ENCODE results near the gene NUDT22. TPM values are rescaled to one million over a fixed set of nuclear protein-coding genes. Genes with fewer than 3 reads are reported as not detected.
A peak's percentile ranks its signal among the peaks of the same experiment; 100 is the strongest.

NUDT22 gene
- total and polyA plus RNA-seq, 4 experiments from 2014 or later, result 38.1 to 101 (median 76.7) TPM

GRCh38 chr11:64261556-64262080, 35.5 kb downstream of the NUDT22 start:
- H3K27me3 ChIP-seq (ENCODE audit: insufficient read depth, low read length), result no peaks in the 10 kb centered on the region
- POLR2A ChIA-PET (ENCODE audit: partially characterized antibody), result interaction anchor here (1.6 kb wide), 1 partner anchor 8 kb away, joined by 7 read pairs; no protein-coding TSS in a partner anchor
- no peak overlapping the region for H3K4me3 Mint-ChIP-seq
- no peaks in the 10 kb centered on the region for H3K4me1 ChIP-seq (ENCODE audit: insufficient read depth, low read length)
- no peak overlapping the region for H3K4me3 ChIP-seq (ENCODE audit: low read length in 2 of 2)
- peaks cover 10 to 12% of the 10 kb centered on the region in 2 donors for H3K36me3 Mint-ChIP-seq
- intact Hi-C loops (cut with micrococcal nuclease), result no loop called here
- H3K27ac ChIP-seq (ENCODE audit: low read depth, low read length), result no peak overlapping the region
- DNase-seq, result no peak
- CTCF ChIA-PET (ENCODE audit: partially characterized antibody), result interaction anchor here (1.6 to 1.9 kb wide), 2 partner anchors 10 to 43 kb away, joined by 4 to 5 read pairs; partner anchors contain the start of gene PLCB3
- peaks cover 1 to 8% (median 5%) of the 10 kb centered on the region in 4 donors for H3K4me1 Mint-ChIP-seq
- no peaks in the 10 kb centered on the region for H3K9me3 Mint-ChIP-seq
- no peaks in the 10 kb centered on the region for H3K27me3 Mint-ChIP-seq
- no peaks in the 10 kb centered on the region for H3K9me3 ChIP-seq (ENCODE audit: control insufficient read depth in 1 of 2, low read length in 2 of 2)
- no peak overlapping the region for H3K27ac Mint-ChIP-seq
- H3K36me3 ChIP-seq (ENCODE audit: insufficient read depth, low read length), result peaks cover 5% of the 10 kb centered on the region

- intact Hi-C loops (cut with micrococcal nuclease), result no loop called here
- Histone ChIP-seq H3K27me3 (ENCODE audit: insufficient read depth, low read length) (no peaks in the 10 kb centered on the region), H3K9me3 (ENCODE audit: control insufficient read depth in 1 of 2, low read length in 2 of 2) (no peaks in the 10 kb centered on the region), H3K4me3 (ENCODE audit: low read length in 2 of 2) (no peak overlapping the region), H3K4me1 (ENCODE audit: insufficient read depth, low read length) (no peaks in the 10 kb centered on the region), H3K36me3 (ENCODE audit: insufficient read depth, low read length) (peaks cover 5% of the 10 kb centered on the region), H3K27ac (ENCODE audit: low read depth, low read length) (no peak overlapping the region)
- H3K4me1 Mint-ChIP-seq, result peaks cover 1 to 8% (median 5%) of the 10 kb centered on the region in 4 donors
- no peak for DNase-seq
- no peak overlapping the region for H3K4me3 Mint-ChIP-seq
- no peak overlapping the region for H3K27ac Mint-ChIP-seq
- no peaks in the 10 kb centered on the region for H3K9me3 Mint-ChIP-seq
- no peaks in the 10 kb centered on the region for H3K27me3 Mint-ChIP-seq
- POLR2A ChIA-PET (ENCODE audit: partially characterized antibody), result no interaction called here
- CTCF ChIA-PET (ENCODE audit: partially characterized antibody), result interaction anchor here (0.8 to 3.6 kb wide), 5 partner anchors 8 to 42 kb away, joined by 3 to 16 read pairs (median 4); partner anchors contain the start of gene PLCB3
- H3K36me3 Mint-ChIP-seq, result peaks cover 10% of the 10 kb centered on the region in 2 donors
These were observed 36.4 kb downstream of the NUDT22 start for GRCh38 chr11:64262271-64263002.

- Mint-ChIP-seq H3K27ac (peak overlapping the region in 1 of 7 donors; percentile 60), H3K4me3 (peak overlapping the region in 1 of 8 donors; percentile 45), H3K36me3 (peaks cover 6 to 10% of the 10 kb centered on the region in 2 donors), H3K9me3 (no peaks in the 10 kb centered on the region), H3K4me1 (peaks cover 2 to 14% (median 8%) of the 10 kb centered on the region in 4 donors), H3K27me3 (no peaks in the 10 kb centered on the region)
- POLR2A ChIA-PET (ENCODE audit: partially characterized antibody), result interaction anchor here (1.9 kb wide), 1 partner anchor 58 kb away, joined by 8 read pairs; the partner anchor contains the start of gene FERMT3
- no peak overlapping the region for H3K27ac ChIP-seq (ENCODE audit: low read depth, low read length)
- CTCF ChIA-PET (ENCODE audit: partially characterized antibody), result interaction anchor here (0.6 to 3.6 kb wide), 6 partner anchors 9 to 627 kb away, joined by 3 to 16 read pairs (median 4); partner anchors contain the start of gene PLCB3
- intact Hi-C loops (cut with micrococcal nuclease), result no loop called here
- H3K4me3 ChIP-seq (ENCODE audit: low read length in 2 of 2), result no peak overlapping the region
- DNase-seq, result no peak
- H3K27me3 ChIP-seq (ENCODE audit: insufficient read depth, low read length), result no peaks in the 10 kb centered on the region
- peaks cover 5% of the 10 kb centered on the region for H3K36me3 ChIP-seq (ENCODE audit: insufficient read depth, low read length)
- H3K4me1 ChIP-seq (ENCODE audit: insufficient read depth, low read length), result peaks cover 6% of the 10 kb centered on the region
- no peaks in the 10 kb centered on the region for H3K9me3 ChIP-seq (ENCODE audit: control insufficient read depth in 1 of 2, low read length in 2 of 2)
These were observed 37.2 kb downstream of the NUDT22 start for GRCh38 chr11:64263021-64263946.

GRCh38 chr11:64263947-64264317, 37.9 kb downstream of the NUDT22 start:
- H3K4me1 Mint-ChIP-seq, result peaks cover 6 to 20% (median 13%) of the 10 kb centered on the region in 4 donors
- H3K36me3 Mint-ChIP-seq, result peaks cover 8 to 10% of the 10 kb centered on the region in 2 donors
- no peaks in the 10 kb centered on the region for H3K27me3 ChIP-seq (ENCODE audit: insufficient read depth, low read length)
- H3K27ac Mint-ChIP-seq, result no peak overlapping the region
- no peak overlapping the region for H3K4me3 Mint-ChIP-seq
- CTCF ChIA-PET (ENCODE audit: partially characterized antibody), result interaction anchor here (0.6 to 3.6 kb wide), 4 partner anchors 13 to 626 kb away, joined by 4 to 16 read pairs (median 6); partner anchors contain the start of gene PLCB3
- peaks cover 5% of the 10 kb centered on the region for H3K36me3 ChIP-seq (ENCODE audit: insufficient read depth, low read length)
- H3K9me3 Mint-ChIP-seq, result no peaks in the 10 kb centered on the region
- intact Hi-C loops (cut with micrococcal nuclease), result no loop called here
- no peaks in the 10 kb centered on the region for H3K27me3 Mint-ChIP-seq
- H3K4me3 ChIP-seq (ENCODE audit: low read length in 2 of 2), result no peak overlapping the region
- H3K4me1 ChIP-seq (ENCODE audit: insufficient read depth, low read length), result peaks cover 13% of the 10 kb centered on the region
- H3K9me3 ChIP-seq (ENCODE audit: control insufficient read depth in 1 of 2, low read length in 2 of 2), result no peaks in the 10 kb centered on the region
- H3K27ac ChIP-seq (ENCODE audit: low read depth, low read length), result no peak overlapping the region
- no peak for DNase-seq
- POLR2A ChIA-PET (ENCODE audit: partially characterized antibody), result interaction anchor here (1.3 to 1.9 kb wide), 2 partner anchors 38 to 58 kb away, joined by 3 to 8 read pairs; partner anchors contain the start of genes FERMT3, NUDT22 and TRPT1

- no peak overlapping the region for H3K4me3 Mint-ChIP-seq
- H3K27ac ChIP-seq (ENCODE audit: low read depth, low read length), result no peak overlapping the region
- H3K27me3 ChIP-seq (ENCODE audit: insufficient read depth, low read length), result no peaks in the 10 kb centered on the region
- H3K27ac Mint-ChIP-seq, result no peak overlapping the region
- H3K4me1 Mint-ChIP-seq, result peaks cover 8 to 22% (median 14%) of the 10 kb centered on the region in 4 donors
- CTCF ChIA-PET (ENCODE audit: partially characterized antibody), result interaction anchor here (0.6 to 3.6 kb wide), 6 partner anchors 13 to 626 kb away, joined by 3 to 16 read pairs (median 4); partner anchors contain the start of gene PLCB3
- DNase-seq, result no peak
- no peaks in the 10 kb centered on the region for H3K27me3 Mint-ChIP-seq
- no peak overlapping the region for H3K4me3 ChIP-seq (ENCODE audit: low read length in 2 of 2)
- intact Hi-C loops (cut with micrococcal nuclease), result no loop called here
- no peaks in the 10 kb centered on the region for H3K9me3 Mint-ChIP-seq
- peaks cover 7 to 8% of the 10 kb centered on the region in 2 donors for H3K36me3 Mint-ChIP-seq
- peaks cover 15% of the 10 kb centered on the region for H3K4me1 ChIP-seq (ENCODE audit: insufficient read depth, low read length)
- no peaks in the 10 kb centered on the region for H3K9me3 ChIP-seq (ENCODE audit: control insufficient read depth in 1 of 2, low read length in 2 of 2)
- POLR2A ChIA-PET (ENCODE audit: partially characterized antibody), result interaction anchor here (1.3 to 1.9 kb wide), 4 partner anchors 18 to 59 kb away, joined by 3 to 8 read pairs (median 4); partner anchors contain the start of genes FERMT3, NUDT22, PPP1R14B and PRDX5
- H3K36me3 ChIP-seq (ENCODE audit: insufficient read depth, low read length), result peaks cover 5% of the 10 kb centered on the region
These were observed 38.3 kb downstream of the NUDT22 start for GRCh38 chr11:64264371-64264852.

GRCh38 chr11:64265176-64266160, 39.4 kb downstream of the NUDT22 start:
- intact Hi-C loops (cut with micrococcal nuclease), result no loop called here
- Histone ChIP-seq H3K4me1 (ENCODE audit: insufficient read depth, low read length) (peaks cover 15% of the 10 kb centered on the region), H3K9me3 (ENCODE audit: control insufficient read depth in 1 of 2, low read length in 2 of 2) (no peaks in the 10 kb centered on the region), H3K27me3 (ENCODE audit: insufficient read depth, low read length) (no peaks in the 10 kb centered on the region), H3K36me3 (ENCODE audit: insufficient read depth, low read length) (no peaks in the 10 kb centered on the region), H3K27ac (ENCODE audit: low read depth, low read length) (no peak overlapping the region), H3K4me3 (ENCODE audit: low read length in 2 of 2) (no peak overlapping the region)
- CTCF ChIA-PET (ENCODE audit: partially characterized antibody), result interaction anchor here (0.8 to 3.6 kb wide), 4 partner anchors 14 to 66 kb away, joined by 3 to 16 read pairs (median 6); partner anchors contain the start of gene PLCB3
- H3K27me3 Mint-ChIP-seq, result peaks cover 0 to 4% of the 10 kb centered on the region in 2 donors
- no peak for DNase-seq
- H3K9me3 Mint-ChIP-seq, result peaks cover 0 to 3% (median 0%) of the 10 kb centered on the region in 8 donors
- no peak overlapping the region for H3K4me3 Mint-ChIP-seq
- peaks cover 7 to 24% (median 15%) of the 10 kb centered on the region in 4 donors for H3K4me1 Mint-ChIP-seq
- H3K36me3 Mint-ChIP-seq, result peaks cover 0 to 15% of the 10 kb centered on the region in 2 donors
- no peak overlapping the region for H3K27ac Mint-ChIP-seq
- POLR2A ChIA-PET (ENCODE audit: partially characterized antibody), result interaction anchor here (1.0 to 1.9 kb wide), 5 partner anchors 19 to 60 kb away, joined by 3 to 8 read pairs (median 4); partner anchors contain the start of genes BAD, FERMT3, NUDT22 and PPP1R14B
